Gastroesophageal sphincter (tissue), 3 donors: Measurements from ENCODE around the gene ARNT2.

ENCODE experiments used
- EP300 ChIP-seq: sonication (generic); formaldehyde crosslinking; IDR thresholded peaks from one replicate; pipeline ENCODE4 v1.6.1; 2017; ENCODE audit warnings: antibody characterized with exemption, mild to moderate bottlenecking
- POLR2A ChIP-seq, 2 donors: fragments of 450-650 bp; IDR thresholded peaks; one replicate each; pipeline ENCODE4 v1.6.1; 2017; ENCODE audit warnings: antibody characterized with exemption in 2 of 2, mild to moderate bottlenecking in 2 of 2, moderate library complexity in 1 of 2
- POLR2AphosphoS5 ChIP-seq: sonication (generic); formaldehyde crosslinking; IDR thresholded peaks from one replicate; pipeline ENCODE4 v1.6.1; 2017; ENCODE audit warnings: antibody characterized with exemption
- TF ChIP-seq, protein P1 (sequence below), 4 experiments: fragments of 200-600 bp in 2 of 4; fragments of 450-650 bp in 2 of 4; sonication (generic) in 1 of 4; IDR thresholded peaks; one replicate each; pipeline ENCODE4 v1.5.1; 2017 to 2019; ENCODE audit warnings: antibody characterized with exemption in 4 of 4, mild to moderate bottlenecking in 2 of 4, moderate library complexity in 2 of 4

- TF ChIP-seq, protein P1, sequence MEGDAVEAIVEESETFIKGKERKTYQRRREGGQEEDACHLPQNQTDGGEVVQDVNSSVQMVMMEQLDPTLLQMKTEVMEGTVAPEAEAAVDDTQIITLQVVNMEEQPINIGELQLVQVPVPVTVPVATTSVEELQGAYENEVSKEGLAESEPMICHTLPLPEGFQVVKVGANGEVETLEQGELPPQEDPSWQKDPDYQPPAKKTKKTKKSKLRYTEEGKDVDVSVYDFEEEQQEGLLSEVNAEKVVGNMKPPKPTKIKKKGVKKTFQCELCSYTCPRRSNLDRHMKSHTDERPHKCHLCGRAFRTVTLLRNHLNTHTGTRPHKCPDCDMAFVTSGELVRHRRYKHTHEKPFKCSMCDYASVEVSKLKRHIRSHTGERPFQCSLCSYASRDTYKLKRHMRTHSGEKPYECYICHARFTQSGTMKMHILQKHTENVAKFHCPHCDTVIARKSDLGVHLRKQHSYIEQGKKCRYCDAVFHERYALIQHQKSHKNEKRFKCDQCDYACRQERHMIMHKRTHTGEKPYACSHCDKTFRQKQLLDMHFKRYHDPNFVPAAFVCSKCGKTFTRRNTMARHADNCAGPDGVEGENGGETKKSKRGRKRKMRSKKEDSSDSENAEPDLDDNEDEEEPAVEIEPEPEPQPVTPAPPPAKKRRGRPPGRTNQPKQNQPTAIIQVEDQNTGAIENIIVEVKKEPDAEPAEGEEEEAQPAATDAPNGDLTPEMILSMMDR (IDR thresholded peaks at IDR 0.05), result no peak
- TF ChIP-seq POLR2A (IDR thresholded peaks at IDR 0.05), result no peak
- TF ChIP-seq EP300, result no peak
- TF ChIP-seq POLR2AphosphoS5, result no peak
Measured at GRCh38 chr15:80389370-80389769, 14.8 kb upstream of the ARNT2 start.
